ENCODE measurements around the gene RERE. TPM values are rescaled to one million over a fixed set of nuclear protein-coding genes. Genes with fewer than 3 reads are reported as not detected.
"Not testable (repeated sequence)": the region's sequence is repeated elsewhere in the genome, so short reads cannot be mapped to it uniquely, and the experiment has no call there.

Gene RERE
- total RNA-seq, 2 experiments from 2014 or later = 96.6 to 101 TPM

GRCh38 chr1:8789314-8790214 is 27.9 kb downstream of the RERE start:
- H3K4me3 Mint-ChIP-seq = no peak overlapping the region
- no peaks in the 10 kb centered on the region for H3K27me3 Mint-ChIP-seq
- no peaks in the 10 kb centered on the region for H3K4me1 Mint-ChIP-seq
- POLR2A ChIA-PET = interaction anchor here (0.7 kb wide), 1 partner anchor 558 kb away, joined by 3 read pairs; no protein-coding TSS in a partner anchor
- CTCF ChIA-PET = interaction anchor here (1.3 kb wide), 1 partner anchor 151 kb away, joined by 5 read pairs; no protein-coding TSS in a partner anchor
- no peak overlapping the region for H3K27ac Mint-ChIP-seq
- no peak for DNase-seq
- H3K9me3 Mint-ChIP-seq = no peaks in the 10 kb centered on the region
- peaks cover 3% of the 10 kb centered on the region for H3K36me3 Mint-ChIP-seq (ENCODE audit: low read depth)

GRCh38 chr1:8787218-8787617 is 30.2 kb downstream of the RERE start:
- Mint-ChIP-seq H3K4me3 (no peak overlapping the region), H3K9me3 (no peaks in the 10 kb centered on the region), H3K27me3 (no peaks in the 10 kb centered on the region), H3K36me3 (ENCODE audit: low read depth) (peaks cover 3% of the 10 kb centered on the region), H3K27ac (no peak overlapping the region), H3K4me1 (no peaks in the 10 kb centered on the region)
- DNase-seq = no peak
- ChIA-PET POLR2A (no interaction called here), CTCF (no interaction called here)

- H3K4me3 Mint-ChIP-seq; DNase-seq; POLR2A ChIA-PET; H3K4me1 Mint-ChIP-seq; H3K9me3 Mint-ChIP-seq; H3K27ac Mint-ChIP-seq; H3K36me3 Mint-ChIP-seq (ENCODE audit: low read depth); H3K27me3 Mint-ChIP-seq: not testable (repeated sequence)
- CTCF ChIA-PET = interaction anchor here (1.4 kb wide), 1 partner anchor 62 kb away, joined by 4 read pairs; no protein-coding TSS in a partner anchor
These were observed 31.2 kb downstream of the RERE start for GRCh38 chr1:8786204-8786603.

GRCh38 chr1:8782955-8783354 is 34.5 kb downstream of the RERE start:
- H3K4me3 Mint-ChIP-seq = no peak overlapping the region
- ChIA-PET POLR2A (no interaction called here), CTCF (interaction anchor here (0.6 kb wide), 1 partner anchor 145 kb away, joined by 3 read pairs; no protein-coding TSS in a partner anchor)
- H3K36me3 Mint-ChIP-seq (ENCODE audit: low read depth) = peaks cover 3% of the 10 kb centered on the region
- no peaks in the 10 kb centered on the region for H3K27me3 Mint-ChIP-seq
- no peaks in the 10 kb centered on the region for H3K9me3 Mint-ChIP-seq
- peaks cover 11% of the 10 kb centered on the region for H3K4me1 Mint-ChIP-seq
- DNase-seq = no peak
- no peak overlapping the region for H3K27ac Mint-ChIP-seq

- H3K9me3 Mint-ChIP-seq = no peaks in the 10 kb centered on the region
- no peak overlapping the region for H3K27ac Mint-ChIP-seq
- H3K27me3 Mint-ChIP-seq = no peaks in the 10 kb centered on the region
- ChIA-PET POLR2A (no interaction called here), CTCF (interaction anchor here (0.6 to 2.8 kb wide), 2 partner anchors 67 to 282 kb away, joined by 5 to 13 read pairs; no protein-coding TSS in a partner anchor)
- no peak for DNase-seq
- peaks cover 13% of the 10 kb centered on the region for H3K4me1 Mint-ChIP-seq
- H3K36me3 Mint-ChIP-seq (ENCODE audit: low read depth) = peaks cover 3% of the 10 kb centered on the region
- no peak overlapping the region for H3K4me3 Mint-ChIP-seq
These were observed 35.3 kb downstream of the RERE start for GRCh38 chr1:8782001-8782620.

GRCh38 chr1:8780405-8780804 is 37.0 kb downstream of the RERE start:
- Mint-ChIP-seq H3K4me3 (no peak overlapping the region), H3K27ac (no peak overlapping the region), H3K27me3 (no peaks in the 10 kb centered on the region), H3K9me3 (no peaks in the 10 kb centered on the region), H3K4me1 (peaks cover 13% of the 10 kb centered on the region), H3K36me3 (ENCODE audit: low read depth) (no peaks in the 10 kb centered on the region)
- no peak for DNase-seq
- POLR2A ChIA-PET = no interaction called here
- CTCF ChIA-PET = interaction anchor here (2.8 kb wide), 1 partner anchor 68 kb away, joined by 13 read pairs; no protein-coding TSS in a partner anchor

GRCh38 chr1:8777867-8778266 is 39.6 kb downstream of the RERE start:
- no peaks in the 10 kb centered on the region for H3K9me3 Mint-ChIP-seq
- H3K4me3 Mint-ChIP-seq = no peak overlapping the region
- peaks cover 13% of the 10 kb centered on the region for H3K4me1 Mint-ChIP-seq
- H3K36me3 Mint-ChIP-seq (ENCODE audit: low read depth) = no peaks in the 10 kb centered on the region
- ChIA-PET POLR2A (no interaction called here), CTCF (no interaction called here)
- H3K27me3 Mint-ChIP-seq = no peaks in the 10 kb centered on the region
- H3K27ac Mint-ChIP-seq = no peak overlapping the region
- no peak for DNase-seq

GRCh38 chr1:8776104-8776503 is 41.3 kb downstream of the RERE start:
- POLR2A ChIA-PET = interaction anchor here (0.7 kb wide), 1 partner anchor 86 kb away, joined by 4 read pairs; no protein-coding TSS in a partner anchor
- no peak overlapping the region for H3K4me3 Mint-ChIP-seq
- no peak for DNase-seq
- CTCF ChIA-PET = interaction anchor here (1.0 kb wide), 1 partner anchor 253 kb away, joined by 3 read pairs; no protein-coding TSS in a partner anchor
- peaks cover 13% of the 10 kb centered on the region for H3K4me1 Mint-ChIP-seq
- H3K36me3 Mint-ChIP-seq (ENCODE audit: low read depth) = no peaks in the 10 kb centered on the region
- no peak overlapping the region for H3K27ac Mint-ChIP-seq
- H3K9me3 Mint-ChIP-seq = no peaks in the 10 kb centered on the region
- H3K27me3 Mint-ChIP-seq = no peaks in the 10 kb centered on the region

GRCh38 chr1:8767006-8767405 is 50.4 kb downstream of the RERE start:
- Mint-ChIP-seq H3K27ac (no peak overlapping the region), H3K27me3 (no peaks in the 10 kb centered on the region), H3K36me3 (ENCODE audit: low read depth) (peaks cover 3% of the 10 kb centered on the region), H3K9me3 (no peaks in the 10 kb centered on the region), H3K4me1 (peaks cover 16% of the 10 kb centered on the region), H3K4me3 (no peak overlapping the region)
- ChIA-PET POLR2A (no interaction called here), CTCF (interaction anchor here (1.2 kb wide), 1 partner anchor 83 kb away, joined by 3 read pairs; no protein-coding TSS in a partner anchor)
- DNase-seq = no peak

GRCh38 chr1:8765198-8765597 is 52.2 kb downstream of the RERE start:
- peaks cover 11% of the 10 kb centered on the region for H3K36me3 Mint-ChIP-seq (ENCODE audit: low read depth)
- no peak overlapping the region for H3K27ac Mint-ChIP-seq
- peaks cover 18% of the 10 kb centered on the region for H3K4me1 Mint-ChIP-seq
- DNase-seq = no peak
- no peak overlapping the region for H3K4me3 Mint-ChIP-seq
- H3K27me3 Mint-ChIP-seq = no peaks in the 10 kb centered on the region
- CTCF ChIA-PET = no interaction called here
- H3K9me3 Mint-ChIP-seq = no peaks in the 10 kb centered on the region
- POLR2A ChIA-PET = no interaction called here

GRCh38 chr1:8764293-8764937 is 53.0 kb downstream of the RERE start:
- DNase-seq = no peak
- Mint-ChIP-seq H3K4me3 (no peak overlapping the region), H3K27me3 (no peaks in the 10 kb centered on the region), H3K9me3 (no peaks in the 10 kb centered on the region), H3K36me3 (ENCODE audit: low read depth) (peaks cover 11% of the 10 kb centered on the region), H3K4me1 (peaks cover 18% of the 10 kb centered on the region), H3K27ac (no peak overlapping the region)
- ChIA-PET POLR2A (no interaction called here), CTCF (no interaction called here)

- no peaks in the 10 kb centered on the region for H3K27me3 Mint-ChIP-seq
- no peak for DNase-seq
- no peaks in the 10 kb centered on the region for H3K9me3 Mint-ChIP-seq
- ChIA-PET CTCF (no interaction called here), POLR2A (no interaction called here)
- no peak overlapping the region for H3K4me3 Mint-ChIP-seq
- peaks cover 11% of the 10 kb centered on the region for H3K36me3 Mint-ChIP-seq (ENCODE audit: low read depth)
- no peak overlapping the region for H3K27ac Mint-ChIP-seq
- H3K4me1 Mint-ChIP-seq = peaks cover 18% of the 10 kb centered on the region
These were observed 53.6 kb downstream of the RERE start for GRCh38 chr1:8763888-8764287.

GRCh38 chr1:8754993-8755392 is 62.4 kb downstream of the RERE start:
- POLR2A ChIA-PET = no interaction called here
- no peaks in the 10 kb centered on the region for H3K27me3 Mint-ChIP-seq
- no peak overlapping the region for H3K4me3 Mint-ChIP-seq
- H3K4me1 Mint-ChIP-seq = peaks cover 6% of the 10 kb centered on the region
- H3K27ac Mint-ChIP-seq = no peak overlapping the region
- H3K36me3 Mint-ChIP-seq (ENCODE audit: low read depth) = no peaks in the 10 kb centered on the region
- no peak for DNase-seq
- CTCF ChIA-PET = interaction anchor here (1.1 kb wide), 1 partner anchor 15 kb away, joined by 3 read pairs; no protein-coding TSS in a partner anchor
- no peaks in the 10 kb centered on the region for H3K9me3 Mint-ChIP-seq

Measured in activated CD4-positive, alpha-beta memory T cell treated with anti-CD3 and anti-CD28 coated beads, Interleukin-2, amount 10 ng/mL, durations not matched to agents 7 days and 5 days (primary cell).